ENCODE results near the gene NF1.

The NF1 gene

DNA sequence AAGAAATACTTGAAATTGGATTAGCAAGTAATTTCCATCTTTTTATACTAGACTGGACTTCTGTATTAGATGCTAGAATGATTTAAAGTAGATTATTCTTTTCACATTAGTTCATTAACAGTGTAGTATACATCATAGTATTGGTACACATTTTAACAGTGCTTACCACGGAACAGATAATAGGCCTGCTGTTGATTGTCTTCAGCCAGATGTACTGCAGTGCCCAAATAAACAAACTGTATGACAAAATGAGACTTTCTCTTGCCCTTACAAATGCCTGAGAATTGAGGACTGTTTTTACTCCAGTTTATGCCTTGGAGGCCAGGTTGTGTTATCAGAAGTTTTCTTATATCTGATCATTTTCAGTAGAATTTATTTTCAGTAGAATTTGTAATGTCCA is 226.0 kb downstream of the NF1 start:
- Mint-ChIP-seq H3K27me3 (ENCODE audit: low read depth) (no peaks in the 10 kb centered on the region), H3K4me1 (peaks cover 4% of the 10 kb centered on the region), H3K4me3 (no peak overlapping the region), H3K27ac (no peak overlapping the region), H3K36me3 (ENCODE audit: low read depth) (peaks cover 5% of the 10 kb centered on the region), H3K9me3 (no peaks in the 10 kb centered on the region)
- TF ChIP-seq CTCF (IDR thresholded peaks at IDR 0.05; ENCODE audit: unreplicated experiment in 3 of 3) = no peak

DNA sequence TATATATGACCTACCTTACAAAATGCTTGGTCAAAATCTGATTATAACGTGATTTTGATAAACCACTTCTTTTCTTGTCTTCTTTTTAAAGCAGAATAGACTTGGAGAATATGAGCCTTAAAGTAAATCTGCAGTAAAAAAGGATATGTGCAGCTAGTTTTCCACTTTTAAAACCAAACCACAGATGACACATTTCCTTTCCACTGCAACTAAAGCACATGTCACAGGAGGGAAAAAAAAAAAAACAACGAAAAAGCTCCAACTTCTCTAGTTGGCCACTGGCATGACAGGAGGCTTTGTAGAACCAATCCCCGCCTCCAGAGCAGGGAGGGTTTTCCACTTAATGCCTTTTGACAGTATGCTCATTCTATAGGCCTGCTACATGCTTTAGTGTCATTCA is 226.7 kb downstream of the NF1 start, which contains the start of gene EVI2A:
EVI2A (minus strand) TSS at position 142 of the 400 bp plus-strand sequence. CDS start 2,609 bp downstream, outside the sequence.
- Mint-ChIP-seq H3K9me3 (no peaks in the 10 kb centered on the region), H3K36me3 (ENCODE audit: low read depth) (peaks cover 11% of the 10 kb centered on the region)
- no peak for TF ChIP-seq CTCF (IDR thresholded peaks at IDR 0.05; ENCODE audit: unreplicated experiment in 3 of 3)

GRCh38 chr17:31321966-31322365 is 227.2 kb downstream of the NF1 start:
- Mint-ChIP-seq H3K36me3 (ENCODE audit: low read depth) (peaks cover 15% of the 10 kb centered on the region), H3K27ac (no peak overlapping the region), H3K4me1 (peaks cover 4% of the 10 kb centered on the region), H3K4me3 (no peak overlapping the region), H3K9me3 (no peaks in the 10 kb centered on the region), H3K27me3 (ENCODE audit: low read depth) (no peaks in the 10 kb centered on the region)
- no peak for TF ChIP-seq CTCF (IDR thresholded peaks at IDR 0.05; ENCODE audit: unreplicated experiment in 3 of 3)

More for the DNA sequence above, 226.7 kb downstream of the NF1 start, which contains the start of gene EVI2A:
- Mint-ChIP-seq H3K4me1 (peaks cover 4% of the 10 kb centered on the region), H3K27ac (no peak within 1 kb of the TSS), H3K27me3 (ENCODE audit: low read depth) (no peaks in the 10 kb centered on the region), H3K4me3 (no peak within 1 kb of the TSS)

- H3K4me3 Mint-ChIP-seq = no peak overlapping the region
- TF ChIP-seq CTCF (IDR thresholded peaks at IDR 0.05; ENCODE audit: unreplicated experiment in 3 of 3) = no peak
- no peaks in the 10 kb centered on the region for H3K4me1 Mint-ChIP-seq
- peaks cover 27% of the 10 kb centered on the region for H3K36me3 Mint-ChIP-seq (ENCODE audit: low read depth)
- H3K27ac Mint-ChIP-seq = no peak overlapping the region
- no peaks in the 10 kb centered on the region for H3K9me3 Mint-ChIP-seq
- no peaks in the 10 kb centered on the region for H3K27me3 Mint-ChIP-seq (ENCODE audit: low read depth)
Observed at GRCh38 chr17:31323551-31323950, 228.8 kb downstream of the NF1 start.

DNA sequence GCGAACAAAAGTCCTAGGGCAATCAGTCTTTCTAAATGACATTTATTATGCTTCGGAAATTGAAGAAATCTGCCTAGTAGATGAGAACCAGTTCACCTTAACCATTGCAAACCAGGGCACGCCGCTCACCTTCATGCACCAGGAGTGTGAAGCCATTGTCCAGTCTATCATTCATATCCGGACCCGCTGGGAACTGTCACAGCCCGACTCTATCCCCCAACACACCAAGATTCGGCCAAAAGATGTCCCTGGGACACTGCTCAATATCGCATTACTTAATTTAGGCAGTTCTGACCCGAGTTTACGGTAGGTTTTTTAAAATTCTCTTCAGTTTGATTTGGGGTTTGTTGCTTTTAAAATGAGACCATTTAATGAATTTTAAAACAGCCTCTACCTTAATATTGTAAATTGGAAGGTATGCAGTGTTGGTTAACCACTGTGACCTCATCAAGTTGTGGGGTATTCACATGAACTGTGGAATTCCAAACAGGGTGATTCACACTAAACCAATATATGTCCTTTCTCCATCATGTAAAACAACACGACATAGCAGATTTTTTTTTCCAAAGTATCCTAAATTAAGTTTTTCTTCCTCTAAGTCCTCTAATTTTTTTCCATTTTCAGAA is 232.9 kb downstream of the NF1 start:
- Mint-ChIP-seq H3K9me3 (no peaks in the 10 kb centered on the region), H3K36me3 (ENCODE audit: low read depth) (peaks cover 40% of the 10 kb centered on the region), H3K4me3 (no peak overlapping the region), H3K4me1 (no peaks in the 10 kb centered on the region), H3K27ac (no peak overlapping the region), H3K27me3 (ENCODE audit: low read depth) (no peaks in the 10 kb centered on the region)
- no peak for TF ChIP-seq CTCF (IDR thresholded peaks at IDR 0.05; ENCODE audit: unreplicated experiment in 3 of 3)

DNA sequence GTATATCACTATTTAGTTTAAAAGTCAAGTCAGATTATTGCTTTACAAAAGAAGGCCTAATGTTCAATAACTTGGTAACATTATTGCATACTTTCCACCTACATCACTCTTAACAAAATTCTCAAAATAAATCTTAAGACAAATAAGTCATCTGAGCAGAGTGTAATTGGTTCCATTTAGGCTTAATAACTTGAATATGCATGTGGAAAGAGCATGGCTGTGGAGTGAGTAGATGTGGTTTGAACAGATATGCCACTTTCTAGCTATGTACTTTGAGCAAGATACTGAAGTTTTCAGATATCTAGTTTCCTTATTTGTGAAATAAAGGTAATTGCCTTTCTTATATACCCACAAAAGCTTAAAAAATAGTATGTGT is 233.4 kb downstream of the NF1 start:
- H3K27ac Mint-ChIP-seq = no peak overlapping the region
- H3K9me3 Mint-ChIP-seq = no peaks in the 10 kb centered on the region
- peaks cover 40% of the 10 kb centered on the region for H3K36me3 Mint-ChIP-seq (ENCODE audit: low read depth)
- no peak for TF ChIP-seq CTCF (IDR thresholded peaks at IDR 0.05; ENCODE audit: unreplicated experiment in 3 of 3)
- H3K4me3 Mint-ChIP-seq = no peak overlapping the region
- H3K27me3 Mint-ChIP-seq (ENCODE audit: low read depth) = no peaks in the 10 kb centered on the region
- H3K4me1 Mint-ChIP-seq = no peaks in the 10 kb centered on the region
